ENCODE data around the gene TNK1. TPM values are rescaled to one million over a fixed set of nuclear protein-coding genes. Genes with fewer than 3 reads are reported as not detected.

Gene TNK1
- 10.0 and 11.7 TPM in 2 replicates for total RNA-seq
- 7.2 TPM for total RNA-seq (2013)
- 22.5 and 23.7 TPM in 2 replicates for polyA plus RNA-seq
- polyA minus RNA-seq: 4.4 and 12.0 TPM in 2 replicates

GRCh38 chr17:7380855-7381683 is at the start of gene TNK1:
TNK1 (plus strand) TSS chr17:7381089; CDS start chr17:7382927, 1,838 bp downstream.
- H3K9ac ChIP-seq (ENCODE audit: low read length): no peak within 1 kb of the TSS
- H3K27me3 ChIP-seq (replicated peaks in 1 of 4; ENCODE audit: control extremely low read depth in 1 of 4, control insufficient read depth in 3 of 4, insufficient read depth in 4 of 4, low read length in 3 of 4): peaks cover 0 to 43% (median 14%) of the 10 kb centered on the region in 4 experiments
- peaks cover 14% of the 10 kb centered on the region for H3K4me1 Mint-ChIP-seq
- H4K20me1 ChIP-seq (ENCODE audit: control insufficient read depth, insufficient read depth, low read length, poor library complexity, severe bottlenecking): no peaks in the 10 kb centered on the region
- no peaks in the 10 kb centered on the region for H3K9me3 Mint-ChIP-seq (ENCODE audit: insufficient read depth)
- no peak within 1 kb of the TSS for H3K27ac Mint-ChIP-seq
- intact Hi-C loops (cut with micrococcal nuclease): no loop called here
- ChIA-PET POLR2A (interaction anchor here (0.9 to 1.1 kb wide), 2 partner anchors 23 to 31 kb away, joined by 3 to 4 read pairs; partner anchors contain the start of gene TMEM256), CTCF (no interaction called here)
- H3K27ac ChIP-seq (ENCODE audit: low read length in 2 of 2): no peak within 1 kb of the TSS
- no peak within 1 kb of the TSS for H3K4me3 Mint-ChIP-seq
- no peak within 1 kb of the TSS for H3K4me3 ChIP-seq (ENCODE audit: control extremely low read depth in 1 of 5, extremely low read depth in 1 of 5, insufficient read depth in 1 of 5, low read depth in 2 of 5, low read length in 4 of 5)
- peak within 1 kb of the TSS; percentile 14 for H3K4me2 ChIP-seq (replicated peaks; ENCODE audit: low read depth, low read length, poor library complexity, severe bottlenecking)
- H3K9me3 ChIP-seq (ENCODE audit: control extremely low read depth in 1 of 3, control insufficient read depth in 2 of 3, insufficient read depth in 1 of 3, low read length in 2 of 3): peaks cover 2 to 19% (median 2%) of the 10 kb centered on the region in 3 donors
- no peaks in the 10 kb centered on the region for H3K79me2 ChIP-seq (ENCODE audit: control insufficient read depth, insufficient read depth, low read length)
- ATAC-seq (ENCODE audit: low read depth): no peak
- peaks cover 19% of the 10 kb centered on the region in 2 donors for H3K4me1 ChIP-seq (ENCODE audit: control insufficient read depth in 2 of 2, insufficient read depth in 2 of 2, low read length in 2 of 2)
- H2AFZ ChIP-seq (ENCODE audit: insufficient read depth, low read depth, low read length, poor library complexity, severe bottlenecking): no peak within 1 kb of the TSS
- peak; percentile 30 for DNase-seq
- H3K27me3 Mint-ChIP-seq: peaks cover 41% of the 10 kb centered on the region
- TF ChIP-seq EZH2 (IDR thresholded peaks at IDR 0.05; ENCODE audit: borderline replicate concordance, insufficient read depth, low read depth, low read length, poor library complexity, severe bottlenecking): peak; percentile 34
- no peak for TF ChIP-seq CTCF (IDR thresholded peaks at IDR 0.05)
- WGBS (ENCODE audit: insufficient coverage): 9% methylated on average over 50 of the region's 52 CpGs
- H3K36me3 ChIP-seq (replicated peaks in 1 of 2; ENCODE audit: control extremely low read depth in 1 of 2, control insufficient read depth in 1 of 2, extremely low read depth in 1 of 2, insufficient read depth in 2 of 2, low read length in 1 of 2): no peaks in the 10 kb centered on the region

- peak overlapping the region; percentile 70 for H3K4me3 Mint-ChIP-seq
- H3K27ac ChIP-seq (ENCODE audit: low read length in 2 of 2): peak overlapping the region; percentile 37 to 55
- CTCF ChIA-PET: interaction anchor here (1.1 to 6.2 kb wide), 2 partner anchors 12 to 13 kb away, joined by 3 to 53 read pairs; no protein-coding TSS in a partner anchor
- H3K27ac Mint-ChIP-seq: peak overlapping the region; percentile 89
- H3K79me2 ChIP-seq (ENCODE audit: control insufficient read depth, insufficient read depth, low read length): peaks cover 50% of the 10 kb centered on the region
- DNase-seq: no peak
- peak overlapping the region; percentile 44 for H3K4me2 ChIP-seq (replicated peaks; ENCODE audit: low read depth, low read length, poor library complexity, severe bottlenecking)
- no peaks in the 10 kb centered on the region for H3K27me3 ChIP-seq (replicated peaks in 1 of 4; ENCODE audit: control extremely low read depth in 1 of 4, control insufficient read depth in 3 of 4, insufficient read depth in 4 of 4, low read length in 3 of 4)
- intact Hi-C loops (cut with micrococcal nuclease): no loop called here
- H3K36me3 ChIP-seq (replicated peaks in 1 of 2; ENCODE audit: control extremely low read depth in 1 of 2, control insufficient read depth in 1 of 2, extremely low read depth in 1 of 2, insufficient read depth in 2 of 2, low read length in 1 of 2): no peaks in the 10 kb centered on the region
- TF ChIP-seq EZH2 (IDR thresholded peaks at IDR 0.05; ENCODE audit: borderline replicate concordance, insufficient read depth, low read depth, low read length, poor library complexity, severe bottlenecking): no peak
- no peak for TF ChIP-seq CTCF (IDR thresholded peaks at IDR 0.05)
- peaks cover 5% of the 10 kb centered on the region for H4K20me1 ChIP-seq (ENCODE audit: control insufficient read depth, insufficient read depth, low read length, poor library complexity, severe bottlenecking)
- H3K27me3 Mint-ChIP-seq: no peaks in the 10 kb centered on the region
- H3K9ac ChIP-seq (ENCODE audit: low read length): no peak overlapping the region
- WGBS (ENCODE audit: insufficient coverage): 13% methylated on average over 5 of the region's 7 CpGs
- no peak for ATAC-seq (ENCODE audit: low read depth)
- H3K9me3 ChIP-seq (ENCODE audit: control extremely low read depth in 1 of 3, control insufficient read depth in 2 of 3, insufficient read depth in 1 of 3, low read length in 2 of 3): no peaks in the 10 kb centered on the region
- H3K9me3 Mint-ChIP-seq (ENCODE audit: insufficient read depth): no peaks in the 10 kb centered on the region
- POLR2A ChIA-PET: interaction anchor here (0.9 kb wide), 1 partner anchor 19 kb away, joined by 4 read pairs; no protein-coding TSS in a partner anchor
- H3K4me3 ChIP-seq (ENCODE audit: control extremely low read depth in 1 of 5, extremely low read depth in 1 of 5, insufficient read depth in 1 of 5, low read depth in 2 of 5, low read length in 4 of 5): no peak overlapping the region
- H3K4me1 Mint-ChIP-seq: peaks cover 57% of the 10 kb centered on the region
- H2AFZ ChIP-seq (ENCODE audit: insufficient read depth, low read depth, low read length, poor library complexity, severe bottlenecking): no peak overlapping the region
- peaks cover 33 to 62% of the 10 kb centered on the region in 2 donors for H3K4me1 ChIP-seq (ENCODE audit: control insufficient read depth in 2 of 2, insufficient read depth in 2 of 2, low read length in 2 of 2)
Measured at GRCh38 chr17:7332111-7332510, 48.8 kb upstream of the TNK1 start.

Measured in B cell (primary cell).